GM10266 (cell line): ENCODE measurements around the gene KIF19.

Experiments
- DNase-seq: peaks from one replicate; pipeline ENCODE4 v3.0.0; 2012; ENCODE audit errors: extremely low spot score
- TF ChIP-seq, protein P1 (sequence below): IDR thresholded peaks from 2 replicates; pipeline ENCODE4 v1.5.1; 2012; ENCODE audit warnings: mild to moderate bottlenecking, low read depth; ENCODE audit not compliant: control insufficient read depth, insufficient read depth; ENCODE audit errors: missing control alignments

Gene KIF19

DNA sequence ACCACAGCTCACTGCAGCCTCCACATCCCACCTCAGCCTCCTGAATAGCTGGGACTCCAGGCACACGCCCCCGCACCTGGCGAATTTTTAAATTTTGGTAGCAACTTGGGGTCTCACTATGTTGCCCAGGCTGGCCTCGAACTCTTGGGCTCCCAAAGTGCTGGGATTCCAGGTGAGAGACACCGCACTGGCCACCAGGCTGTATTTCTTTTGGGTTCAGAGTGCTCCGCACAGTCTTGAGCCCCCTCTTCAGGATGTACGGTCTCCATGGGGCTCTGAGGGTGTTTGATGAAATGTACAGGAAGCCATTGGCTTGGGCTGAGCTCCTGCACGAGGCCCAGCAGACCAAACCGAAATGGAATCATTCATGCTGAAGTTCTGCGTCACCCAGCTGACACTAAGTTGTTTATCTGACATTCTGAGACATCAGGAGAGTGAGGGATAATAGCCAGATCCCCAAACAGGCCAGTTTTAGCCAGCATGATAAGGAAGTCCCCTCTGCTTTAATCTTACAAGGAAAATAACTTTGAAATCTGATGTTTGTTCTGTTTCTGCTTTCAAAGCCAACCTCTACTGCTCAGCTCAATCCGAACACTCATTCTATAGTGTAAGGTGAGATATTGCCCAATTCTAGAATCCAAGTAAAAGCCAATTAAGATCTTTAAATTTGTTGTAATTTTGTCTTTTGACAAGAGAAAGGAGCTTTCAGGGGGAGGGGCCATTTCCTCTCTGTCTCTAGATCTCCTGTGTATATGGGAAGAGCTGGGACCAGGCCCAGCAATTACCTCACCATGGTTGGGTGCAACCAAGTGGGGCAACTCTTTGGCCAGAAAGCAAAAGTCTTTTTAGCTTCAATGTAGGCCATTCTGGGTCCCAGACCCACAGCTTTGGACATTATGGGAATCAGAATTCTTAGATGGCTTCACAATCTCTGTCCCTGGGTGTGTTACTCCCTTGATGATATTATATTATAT, 64.9 kb downstream of the KIF19 start:
- TF ChIP-seq, protein P1, sequence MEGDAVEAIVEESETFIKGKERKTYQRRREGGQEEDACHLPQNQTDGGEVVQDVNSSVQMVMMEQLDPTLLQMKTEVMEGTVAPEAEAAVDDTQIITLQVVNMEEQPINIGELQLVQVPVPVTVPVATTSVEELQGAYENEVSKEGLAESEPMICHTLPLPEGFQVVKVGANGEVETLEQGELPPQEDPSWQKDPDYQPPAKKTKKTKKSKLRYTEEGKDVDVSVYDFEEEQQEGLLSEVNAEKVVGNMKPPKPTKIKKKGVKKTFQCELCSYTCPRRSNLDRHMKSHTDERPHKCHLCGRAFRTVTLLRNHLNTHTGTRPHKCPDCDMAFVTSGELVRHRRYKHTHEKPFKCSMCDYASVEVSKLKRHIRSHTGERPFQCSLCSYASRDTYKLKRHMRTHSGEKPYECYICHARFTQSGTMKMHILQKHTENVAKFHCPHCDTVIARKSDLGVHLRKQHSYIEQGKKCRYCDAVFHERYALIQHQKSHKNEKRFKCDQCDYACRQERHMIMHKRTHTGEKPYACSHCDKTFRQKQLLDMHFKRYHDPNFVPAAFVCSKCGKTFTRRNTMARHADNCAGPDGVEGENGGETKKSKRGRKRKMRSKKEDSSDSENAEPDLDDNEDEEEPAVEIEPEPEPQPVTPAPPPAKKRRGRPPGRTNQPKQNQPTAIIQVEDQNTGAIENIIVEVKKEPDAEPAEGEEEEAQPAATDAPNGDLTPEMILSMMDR: no peak

DNA sequence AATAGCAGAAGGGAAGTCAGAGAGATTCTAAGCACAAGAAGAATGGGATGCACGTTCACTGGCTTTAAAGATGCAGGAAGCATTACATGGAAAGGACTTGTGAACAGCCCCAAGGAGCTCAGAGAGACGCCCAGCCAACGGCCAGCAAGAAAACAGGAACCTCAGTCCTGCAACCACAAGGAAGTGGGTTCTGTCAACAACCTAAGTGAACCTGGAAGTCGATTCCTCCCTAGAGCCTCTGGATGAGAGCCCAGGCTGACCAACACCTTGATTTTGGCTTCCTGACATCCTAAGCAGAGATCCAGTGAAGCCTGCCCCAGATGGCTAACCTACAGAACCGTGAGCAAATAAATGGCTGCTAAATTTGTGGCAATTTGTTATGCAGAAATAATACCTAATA, 65.7 kb downstream of the KIF19 start:
- TF ChIP-seq, protein P1: no peak
- DNase-seq: no peak

More for the DNA sequence above, 64.9 kb downstream of the KIF19 start:
- no peak for DNase-seq

DNA sequence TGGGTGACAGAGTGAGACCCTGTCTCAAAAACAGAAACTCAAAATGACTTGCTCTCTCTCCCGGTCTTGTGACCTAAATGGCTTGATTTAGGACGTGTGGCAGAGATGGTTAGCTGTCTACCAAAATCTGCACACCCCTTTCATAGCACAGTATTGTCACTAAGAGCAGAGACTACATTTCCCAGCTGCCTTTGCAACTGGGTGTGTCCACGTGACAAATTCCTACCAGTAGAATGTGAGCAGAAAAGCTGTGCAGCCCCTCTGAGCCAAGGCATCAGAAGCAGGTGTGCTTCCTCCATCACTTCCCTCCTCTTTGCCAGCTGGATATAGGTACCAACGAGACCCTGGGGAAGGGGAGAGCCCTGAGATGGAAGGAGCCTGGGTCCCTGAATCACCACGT, 66.8 kb downstream of the KIF19 start:
- TF ChIP-seq, protein P1: no peak
- no peak for DNase-seq

DNA sequence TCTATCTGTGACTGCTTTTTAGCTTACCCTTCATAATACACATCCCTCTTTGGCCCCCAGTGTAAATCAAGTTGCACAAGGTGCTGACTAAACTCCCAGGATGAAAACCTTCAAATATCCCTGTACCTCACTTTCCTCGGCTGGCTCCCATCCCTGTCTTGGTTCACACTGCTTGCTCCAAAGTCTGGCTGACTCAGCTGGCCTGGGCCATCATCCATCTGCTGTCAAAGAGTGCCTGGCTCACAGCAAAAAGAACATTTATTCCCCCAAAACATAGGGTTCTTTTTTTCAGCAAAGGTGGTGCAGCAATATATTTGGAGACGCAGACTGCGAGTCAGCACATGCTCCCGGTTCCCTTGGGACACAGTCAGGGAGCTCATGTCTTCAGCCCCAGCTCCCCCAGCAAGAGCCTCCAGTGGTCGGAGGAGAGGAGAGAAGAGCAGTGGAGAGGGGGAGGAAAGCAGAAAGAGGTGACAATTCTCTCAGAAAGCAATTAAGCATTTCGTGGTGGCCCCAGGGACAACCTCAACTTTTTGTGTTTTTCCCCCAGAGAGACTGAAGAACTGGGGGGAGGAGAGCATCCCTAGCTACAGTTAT, 67.4 kb downstream of the KIF19 start:
- no peak for DNase-seq
- TF ChIP-seq, protein P1: no peak

DNA sequence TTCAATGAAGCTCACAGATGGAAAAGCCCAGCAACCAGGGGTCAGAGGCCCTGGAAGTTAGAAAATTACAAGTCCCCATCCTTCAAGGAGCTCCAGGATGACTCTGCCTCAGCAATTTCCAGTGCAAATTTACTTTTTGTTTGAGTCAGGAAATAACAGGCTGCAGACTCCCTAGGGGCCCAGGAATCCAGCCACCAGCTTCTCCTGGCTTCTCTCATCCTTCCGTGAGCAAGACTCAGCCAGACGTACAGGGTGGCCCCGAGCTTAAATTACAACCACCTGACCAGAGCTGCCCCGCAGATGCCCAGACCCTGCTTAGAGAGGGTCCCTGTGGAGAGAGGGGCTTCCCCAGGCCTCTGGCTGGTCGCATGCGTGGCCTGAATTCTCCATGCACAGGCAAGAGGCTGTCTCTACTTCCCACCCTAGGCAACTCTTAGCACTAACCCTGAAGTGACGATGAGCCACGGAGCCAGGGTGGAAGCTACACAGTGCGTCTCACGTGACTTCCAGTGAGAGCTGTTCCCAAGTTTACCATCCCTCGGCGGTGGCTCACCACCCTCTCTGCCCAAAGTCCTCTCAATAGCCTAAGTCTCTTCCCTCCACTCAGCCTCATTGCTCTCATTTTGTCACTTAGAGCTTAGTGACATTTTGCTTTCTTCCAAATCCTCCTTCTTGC, 68.4 kb downstream of the KIF19 start:
- DNase-seq: no peak
- TF ChIP-seq, protein P1: no peak

DNA sequence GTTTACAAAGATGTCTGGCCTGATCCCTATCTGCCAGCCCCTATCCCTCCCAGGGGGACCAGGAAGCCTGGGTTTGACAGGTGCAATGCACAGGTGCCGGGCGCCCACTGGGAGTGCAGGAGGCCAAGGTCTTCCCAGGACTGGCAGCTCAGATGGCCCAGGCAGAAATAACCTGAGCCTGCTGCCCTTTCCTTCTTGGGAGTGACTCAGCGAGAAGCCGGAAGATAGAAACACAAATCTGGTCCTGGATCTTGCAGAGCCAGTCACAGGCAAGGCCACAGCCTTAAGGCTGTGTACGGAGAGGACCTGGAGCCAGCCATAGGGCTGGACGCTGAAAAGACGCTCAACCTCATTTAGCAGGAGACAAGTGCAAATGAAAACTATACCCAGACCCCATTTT, 69.0 kb downstream of the KIF19 start:
- TF ChIP-seq, protein P1: no peak
- no peak for DNase-seq
